ENCODE results near the gene MCRS1.
"Not testable (repeated sequence)": the region's sequence is repeated elsewhere in the genome, so short reads cannot be mapped to it uniquely, and the experiment has no call there.

MCRS1 gene, protein sequence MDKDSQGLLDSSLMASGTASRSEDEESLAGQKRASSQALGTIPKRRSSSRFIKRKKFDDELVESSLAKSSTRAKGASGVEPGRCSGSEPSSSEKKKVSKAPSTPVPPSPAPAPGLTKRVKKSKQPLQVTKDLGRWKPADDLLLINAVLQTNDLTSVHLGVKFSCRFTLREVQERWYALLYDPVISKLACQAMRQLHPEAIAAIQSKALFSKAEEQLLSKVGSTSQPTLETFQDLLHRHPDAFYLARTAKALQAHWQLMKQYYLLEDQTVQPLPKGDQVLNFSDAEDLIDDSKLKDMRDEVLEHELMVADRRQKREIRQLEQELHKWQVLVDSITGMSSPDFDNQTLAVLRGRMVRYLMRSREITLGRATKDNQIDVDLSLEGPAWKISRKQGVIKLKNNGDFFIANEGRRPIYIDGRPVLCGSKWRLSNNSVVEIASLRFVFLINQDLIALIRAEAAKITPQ

GRCh38 chr12:49567611-49568441 is at the start of gene MCRS1:
Gene MCRS1 (minus strand): TSS chr12:49568142. CDS start chr12:49566731, 1,411 bp downstream.
- peak; percentile 81 for DNase-seq (ENCODE audit: low read depth)

DNA sequence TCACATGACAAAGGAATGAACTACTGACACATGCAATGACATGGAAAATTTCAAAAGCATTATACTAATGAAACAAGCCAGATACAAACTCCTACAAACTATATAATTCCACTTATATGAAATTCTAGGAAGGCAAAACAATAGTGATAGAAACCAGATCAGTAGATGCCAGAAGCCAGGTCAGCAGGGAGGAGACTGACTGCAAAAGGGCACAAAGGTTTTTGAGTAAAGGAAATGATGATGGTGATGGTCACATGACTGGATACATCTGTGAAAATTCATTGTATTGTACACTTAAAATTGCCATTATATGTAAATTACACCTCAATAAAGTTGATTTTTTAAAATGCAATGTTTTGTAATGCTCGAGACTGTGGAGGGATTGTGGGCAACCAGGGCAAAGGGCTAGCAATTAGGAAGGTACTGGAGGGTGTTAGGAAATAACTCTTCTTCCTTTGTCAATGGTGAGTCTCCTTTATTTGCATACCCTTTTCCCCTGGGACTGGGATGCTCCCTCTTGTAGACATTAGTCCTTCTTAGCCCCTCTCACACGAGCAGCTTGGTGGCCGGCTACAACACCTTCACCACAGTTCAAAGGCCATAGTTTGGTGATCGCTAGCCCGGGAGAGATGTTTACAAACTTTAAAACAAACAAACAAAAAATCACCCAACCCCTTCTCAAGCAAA is 48.7 kb upstream of the MCRS1 start:
- DNase-seq (ENCODE audit: low read depth): no peak

GRCh38 chr12:49615725-49616124 is 47.8 kb upstream of the MCRS1 start:
- DNase-seq (ENCODE audit: low read depth): no peak

DNA sequence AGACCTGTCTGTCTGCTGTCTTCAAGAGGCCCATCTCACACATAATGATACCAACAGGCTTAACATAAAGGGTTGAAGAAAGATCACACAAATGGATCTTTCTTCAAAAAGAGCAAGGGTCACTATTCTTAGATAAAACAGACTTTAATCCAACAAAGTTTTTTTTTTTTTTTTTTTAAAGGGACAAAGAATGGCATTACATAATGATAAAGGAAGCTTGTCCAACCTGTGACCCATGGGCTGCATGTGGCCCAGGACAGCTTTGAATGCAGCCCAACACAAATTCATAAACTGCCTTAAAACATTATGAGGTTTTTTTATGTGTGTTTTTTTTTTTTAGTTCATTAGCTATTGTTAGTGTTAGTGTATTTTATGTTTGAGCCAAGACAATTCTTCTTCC is 44.3 kb upstream of the MCRS1 start:
- no peak for DNase-seq (ENCODE audit: low read depth)

DNA sequence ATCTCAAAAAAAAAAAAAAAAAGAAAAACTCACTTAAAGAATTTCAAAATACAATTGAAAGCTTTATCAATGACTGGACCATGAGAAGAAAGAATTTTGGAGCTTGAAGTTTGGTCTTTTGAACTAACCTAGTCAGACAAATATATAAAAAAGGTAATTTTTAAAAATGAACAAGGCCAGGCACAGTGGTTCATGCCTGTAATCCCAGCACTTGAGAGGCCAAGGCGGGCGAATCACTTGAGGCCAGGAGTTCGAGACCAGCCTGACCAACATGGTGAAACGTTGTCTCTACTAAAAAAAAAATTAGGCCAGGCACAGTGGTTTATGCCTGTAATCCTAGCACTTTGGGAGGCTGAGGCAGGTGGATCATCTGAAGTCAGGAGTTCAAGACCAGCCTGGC is 42.8 kb upstream of the MCRS1 start:
- not testable (repeated sequence) for DNase-seq (ENCODE audit: low read depth)

GRCh38 chr12:49609875-49610154 is 41.9 kb upstream of the MCRS1 start:
- DNase-seq (ENCODE audit: low read depth): no peak

DNA sequence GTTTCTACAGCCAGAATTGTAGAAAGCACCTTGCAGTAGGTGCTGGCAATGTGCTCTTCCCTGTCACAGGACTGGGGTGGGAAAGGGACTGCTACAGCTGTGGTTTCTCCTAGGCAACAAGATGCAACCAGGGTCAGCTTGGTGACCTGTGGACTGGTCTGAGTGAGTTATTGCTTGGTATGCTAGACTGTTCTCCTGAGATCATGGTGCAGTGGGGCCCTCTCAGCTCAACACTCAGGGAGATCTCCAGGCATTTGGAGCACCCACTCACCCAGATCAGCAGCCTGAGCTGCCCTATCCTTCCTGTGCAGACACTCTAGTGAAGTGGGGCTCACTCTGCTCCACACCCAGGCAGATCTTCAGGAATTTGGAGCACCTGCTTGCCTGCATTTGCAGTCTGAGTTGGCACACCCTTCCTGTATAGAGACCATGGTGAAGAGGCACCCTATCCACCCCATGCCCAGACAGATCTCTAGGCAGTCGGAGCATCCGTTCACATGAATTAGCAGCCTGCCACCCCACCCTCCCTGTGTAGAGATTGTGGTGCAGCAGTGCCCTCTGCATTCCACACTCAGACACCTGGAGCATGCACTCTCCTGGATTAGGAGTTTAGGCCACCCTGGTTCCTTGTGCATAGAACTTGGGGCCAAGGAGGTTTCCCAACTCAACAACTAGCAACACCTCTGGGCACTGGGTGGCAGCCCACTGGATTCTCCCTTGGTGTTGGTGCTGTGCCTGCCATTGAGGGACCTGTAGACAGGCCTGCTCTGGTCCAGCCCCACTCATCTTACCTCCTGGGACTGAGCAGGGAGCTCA is 41.3 kb upstream of the MCRS1 start:
- DNase-seq (ENCODE audit: low read depth): no peak

GRCh38 chr12:49605539-49605938 is 37.6 kb upstream of the MCRS1 start, which contains the start of gene FAM186B:
Gene FAM186B (minus strand): TSS chr12:49605639. CDS start chr12:49605477, 162 bp downstream.
- DNase-seq (ENCODE audit: low read depth): not testable (repeated sequence)

- no peak for DNase-seq (ENCODE audit: low read depth)
Measured at GRCh38 chr12:49604856-49605255, 36.9 kb upstream of the MCRS1 start.

DNA sequence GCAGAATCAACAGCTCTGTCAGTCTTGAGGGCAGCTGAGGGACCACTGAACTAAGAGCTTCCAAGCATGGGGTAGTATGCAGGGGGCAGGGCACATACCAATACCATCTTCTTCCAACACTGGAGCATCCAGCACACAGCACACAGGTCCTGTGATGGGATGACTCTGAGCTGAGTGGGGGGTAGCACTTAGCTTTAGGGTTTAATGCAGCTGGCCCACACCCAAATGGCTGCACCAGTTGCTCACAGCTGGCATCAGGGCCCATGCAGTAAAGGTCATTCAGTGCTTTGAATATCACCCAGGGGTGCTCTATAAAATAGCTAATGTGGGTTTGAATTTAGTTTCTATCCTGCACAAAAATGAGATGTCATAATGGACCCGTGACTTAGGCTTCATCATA is 35.8 kb upstream of the MCRS1 start:
- DNase-seq (ENCODE audit: low read depth): no peak

DNA sequence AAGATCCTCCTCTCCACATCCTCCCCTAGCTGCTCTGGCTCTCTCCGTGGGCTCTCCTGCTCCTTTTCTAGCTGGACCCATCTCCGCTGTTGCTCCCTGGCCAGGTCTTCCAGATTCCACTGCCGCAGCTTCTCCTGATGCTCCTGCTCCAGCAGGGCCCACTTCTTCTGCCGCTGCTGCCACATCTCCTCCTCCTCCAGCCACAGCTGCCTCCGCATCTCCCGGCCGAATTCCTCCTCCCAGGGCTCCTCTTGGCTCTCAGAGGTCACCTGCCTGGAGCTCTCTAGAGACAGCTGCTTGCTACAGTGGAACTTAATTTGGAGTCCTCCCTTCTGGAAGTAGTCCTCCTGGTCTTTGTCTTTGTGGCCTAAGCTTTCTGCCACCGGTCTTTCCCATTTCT is 32.0 kb upstream of the MCRS1 start:
- no peak for DNase-seq (ENCODE audit: low read depth)

DNA sequence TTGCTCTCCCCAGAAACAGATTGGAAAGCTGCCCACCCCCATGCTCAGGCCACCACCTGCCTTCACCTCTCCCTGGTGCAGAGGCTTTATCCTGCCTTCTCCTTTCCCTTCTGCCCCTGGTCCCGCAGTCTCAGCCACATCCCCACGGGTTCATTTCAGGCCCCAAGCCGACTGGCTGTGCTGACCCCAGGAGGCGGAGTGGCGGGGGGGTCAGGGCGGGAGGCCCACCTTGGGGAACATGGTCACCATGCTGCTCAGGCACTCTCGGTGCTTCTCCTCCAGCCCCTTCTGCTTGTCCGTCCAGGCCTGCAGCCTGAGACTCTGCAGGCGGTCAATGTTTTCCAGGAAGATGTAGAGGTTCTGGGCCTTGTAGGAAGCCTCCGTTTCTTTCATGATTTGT is 30.6 kb upstream of the MCRS1 start:
- DNase-seq (ENCODE audit: low read depth): no peak

DNA sequence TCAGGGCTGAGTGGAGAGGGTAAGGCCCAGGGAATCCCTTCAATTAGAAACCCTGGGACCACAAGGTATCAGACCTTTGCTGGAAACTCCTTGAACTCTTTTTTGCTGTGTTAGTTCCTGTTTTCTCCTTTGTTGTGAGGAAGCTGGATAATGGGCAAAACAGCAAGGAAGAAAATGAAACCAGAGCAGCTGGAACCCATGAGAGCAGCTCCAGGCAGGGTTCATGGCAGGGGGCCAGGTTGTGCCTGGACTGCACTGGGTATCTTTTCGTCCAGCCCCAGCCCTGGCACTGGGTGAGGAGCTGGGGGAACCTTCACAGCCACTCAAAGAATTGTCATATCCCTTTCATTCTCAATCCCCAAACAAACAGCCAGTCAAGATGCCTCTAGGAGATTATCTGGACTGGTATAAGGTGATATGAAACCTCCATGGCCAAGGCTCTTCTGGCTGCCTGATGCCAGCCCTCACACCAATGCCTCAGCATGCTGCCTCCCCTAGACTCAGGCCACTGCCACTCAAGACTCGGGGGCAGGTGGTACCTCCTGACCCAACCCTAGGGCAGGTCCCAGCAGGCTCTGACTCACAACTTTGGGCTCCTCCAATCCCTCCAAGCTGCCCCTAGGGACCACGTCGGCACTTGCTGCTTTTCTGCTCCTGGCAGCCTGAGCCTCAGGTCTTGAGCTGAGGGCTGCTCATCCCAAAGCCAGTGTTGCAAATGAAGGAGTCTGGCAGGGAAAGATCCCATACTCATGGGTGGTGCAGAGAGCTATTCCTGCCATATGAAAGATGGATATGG is 21.0 kb upstream of the MCRS1 start:
- DNase-seq (ENCODE audit: low read depth): no peak

DNA sequence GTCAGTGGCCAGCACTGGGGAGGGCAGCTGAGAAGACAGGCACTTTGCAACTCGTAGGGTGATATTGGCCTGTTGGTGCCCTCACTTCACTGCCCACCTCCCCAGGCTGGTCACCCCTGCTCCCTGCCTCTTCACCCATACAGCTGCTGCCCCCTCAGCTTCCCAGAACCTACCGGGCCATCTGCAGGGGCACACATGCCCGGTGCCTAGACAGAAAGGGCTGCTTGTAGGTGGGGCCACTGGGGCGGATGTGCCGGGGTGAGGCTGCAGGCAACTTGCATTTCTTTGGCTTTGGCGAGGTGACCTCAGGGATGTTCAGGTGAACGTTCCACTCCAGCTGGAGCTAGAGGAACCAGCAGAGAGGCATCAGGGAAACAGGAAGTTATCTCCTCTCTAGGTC is 20.3 kb upstream of the MCRS1 start:
- no peak for DNase-seq (ENCODE audit: low read depth)

GRCh38 chr12:49587174-49587908 is 19.4 kb upstream of the MCRS1 start:
- DNase-seq (ENCODE audit: low read depth): no peak

DNA sequence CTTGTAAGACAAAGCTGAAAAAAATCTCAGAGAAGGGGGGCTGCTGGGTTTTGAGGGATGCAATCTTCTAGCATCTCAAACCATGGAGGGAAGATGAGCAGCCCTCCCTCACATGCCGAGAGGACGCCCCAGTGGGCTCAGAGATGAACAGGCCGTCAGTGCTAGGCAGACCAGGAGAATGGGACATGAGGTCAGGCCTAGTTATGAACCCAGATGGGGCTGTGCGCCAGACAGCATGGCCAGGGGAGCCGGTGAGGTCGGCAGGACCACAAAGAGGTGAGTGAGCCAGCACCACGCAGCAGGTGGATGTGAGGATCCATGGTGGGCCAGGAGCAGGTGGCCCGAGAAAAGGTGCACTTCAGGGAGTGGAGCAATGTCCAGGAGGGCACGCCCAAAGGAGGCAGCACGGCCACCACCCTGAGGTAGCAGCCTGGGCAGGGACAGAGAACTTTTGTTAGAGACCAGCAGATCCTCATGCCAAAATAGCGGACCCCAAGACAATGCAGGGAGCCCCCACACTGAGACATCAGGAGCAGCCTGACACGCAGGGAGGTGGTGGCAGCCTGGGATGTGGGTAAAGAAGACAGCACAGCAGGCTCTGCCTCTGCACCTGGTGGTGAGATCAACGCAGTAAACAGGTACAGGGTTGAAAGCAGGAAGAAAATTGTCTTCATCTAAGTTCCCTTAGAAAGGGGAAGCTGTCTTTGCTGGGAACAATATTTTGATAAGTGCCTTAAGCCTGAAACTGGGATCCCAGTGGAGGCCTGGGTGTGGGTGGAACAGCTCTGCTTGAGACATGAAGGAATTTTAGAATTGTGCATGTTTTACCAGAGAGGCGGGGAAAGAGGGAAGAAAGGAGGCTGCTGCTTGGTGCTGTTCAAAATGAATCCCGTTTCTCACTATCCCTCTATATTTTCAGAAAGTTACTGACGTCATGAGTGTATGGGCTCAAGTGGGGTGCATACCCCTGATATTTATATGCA is 17.8 kb upstream of the MCRS1 start:
- no peak for DNase-seq (ENCODE audit: low read depth)

DNA sequence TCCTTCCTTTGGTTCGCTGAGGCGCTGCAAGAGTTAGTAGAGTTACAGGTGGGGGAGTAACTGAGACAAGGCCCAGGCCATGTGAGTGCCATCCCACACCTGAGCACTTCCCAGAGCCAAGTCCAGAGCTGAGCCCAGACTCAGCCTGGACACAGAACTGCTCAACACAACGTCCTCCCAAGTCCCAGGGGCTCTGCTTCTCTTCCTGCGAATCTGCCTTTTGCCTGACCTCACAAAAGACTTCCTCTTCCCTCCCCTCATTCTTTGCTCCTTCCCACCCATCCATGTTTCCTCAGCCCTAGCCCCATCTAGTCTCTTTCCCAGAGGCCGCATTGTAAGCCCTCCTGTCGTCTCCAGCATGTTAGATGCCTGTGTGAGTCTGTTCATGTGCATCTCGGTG is 16.6 kb upstream of the MCRS1 start:
- no peak for DNase-seq (ENCODE audit: low read depth)

DNA sequence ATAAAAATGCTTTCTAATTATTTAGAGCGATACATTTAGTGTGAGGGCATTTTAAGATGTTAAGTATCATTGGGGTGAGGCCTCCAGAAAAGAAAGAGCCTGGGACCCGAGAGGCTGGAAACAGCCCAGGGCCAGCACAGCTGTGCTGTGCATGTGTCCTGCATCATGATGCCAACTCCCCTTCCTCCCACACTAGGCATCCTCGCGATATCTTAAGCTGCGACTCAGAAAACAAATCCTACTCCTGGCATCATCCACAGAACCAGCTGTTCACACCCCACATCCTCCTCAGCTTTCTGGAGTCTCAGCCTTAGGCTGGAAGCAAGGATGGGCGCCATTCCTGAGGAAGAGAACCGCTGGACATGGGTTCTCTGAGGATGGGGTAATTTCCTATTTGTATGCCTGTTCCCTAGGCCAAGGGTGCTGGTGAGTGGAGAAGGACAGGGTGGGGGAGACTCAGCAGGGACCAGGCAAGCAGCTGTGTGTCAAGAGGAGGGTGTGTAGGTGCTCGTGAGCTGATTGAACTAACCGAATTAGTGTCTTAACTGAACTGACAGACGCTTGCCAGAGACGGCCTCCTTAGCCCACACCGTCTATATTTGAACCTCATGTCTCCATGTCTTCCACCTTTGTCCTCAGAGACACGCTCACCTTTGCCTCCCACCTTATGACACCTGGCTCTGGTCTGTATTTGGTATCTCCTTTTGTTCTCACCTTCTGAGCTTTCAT is 15.6 kb upstream of the MCRS1 start:
- DNase-seq (ENCODE audit: low read depth): no peak
